GM19023 (cell line): ENCODE results near the gene AGAP9.
"Not testable (repeated sequence)": the region's sequence is repeated elsewhere in the genome, so short reads cannot be mapped to it uniquely, and the experiment has no call there.

Source experiments
- ATAC-seq: cut with Tn5 transposase; IDR thresholded peaks from one replicate; pipeline ENCODE4 v1.9.1; 2021; ENCODE audit warnings: mild to moderate bottlenecking, moderate library complexity; ENCODE audit not compliant: unreplicated experiment

The AGAP9 gene

DNA sequence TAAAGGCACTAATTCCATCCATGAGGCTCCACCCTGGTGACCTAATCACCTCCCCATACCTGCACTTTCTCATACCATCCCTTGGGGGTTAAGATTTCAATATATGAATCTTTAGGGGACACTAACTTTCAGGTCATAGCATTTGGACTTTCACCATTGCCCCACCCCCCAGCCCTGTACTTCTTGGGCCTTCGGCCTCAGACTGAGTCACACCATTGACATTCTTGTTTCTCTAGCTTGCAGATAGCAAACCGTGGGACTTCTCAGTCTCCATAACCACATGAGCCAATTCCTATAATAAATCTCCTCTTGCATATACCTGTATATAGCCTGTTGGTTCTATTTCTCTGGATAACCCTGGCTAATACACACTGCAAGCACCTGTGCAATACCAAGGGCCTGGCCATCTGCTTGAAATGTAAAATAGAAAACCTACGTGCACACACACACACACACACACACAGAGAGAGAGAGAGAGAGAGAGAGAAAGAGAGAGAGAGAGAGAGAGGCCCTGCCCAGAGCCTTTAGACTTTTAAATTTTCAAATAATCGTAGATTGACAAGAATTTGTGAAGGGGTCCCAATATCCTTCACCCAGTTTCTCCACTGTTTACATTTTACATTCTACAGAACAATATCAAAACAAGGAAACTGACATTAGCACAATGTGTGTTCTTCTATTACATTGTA lies 64.8 kb downstream of the AGAP9 start:
- ATAC-seq: no peak

DNA sequence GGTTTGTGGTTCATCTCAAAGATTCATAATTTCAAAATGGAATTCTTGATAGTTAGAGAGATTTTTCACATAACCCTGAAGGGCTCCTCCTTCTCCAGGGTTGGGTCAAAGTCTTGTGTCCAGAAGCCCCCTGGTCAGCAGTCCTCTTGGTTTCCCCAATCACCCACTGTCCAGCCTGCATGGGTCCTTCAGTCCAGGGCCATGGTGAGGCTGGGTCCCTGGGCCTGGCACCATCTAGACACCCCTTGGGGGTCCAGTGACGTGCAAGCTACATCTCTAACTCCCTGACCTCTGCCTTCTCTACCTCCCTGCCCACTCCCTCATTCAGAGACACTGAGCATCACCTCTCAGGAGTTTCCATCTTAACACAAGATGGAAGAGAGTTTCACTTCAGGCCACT lies 65.6 kb downstream of the AGAP9 start:
- ATAC-seq: no peak

GRCh38 chr10:47457528-47457820 lies 66.0 kb downstream of the AGAP9 start:
- ATAC-seq: no peak

GRCh38 chr10:47456794-47457527 lies 66.5 kb downstream of the AGAP9 start:
- ATAC-seq: no peak

GRCh38 chr10:47456079-47456785 lies 67.2 kb downstream of the AGAP9 start:
- ATAC-seq: no peak

- ATAC-seq: not testable (repeated sequence)
These were observed 67.9 kb downstream of the AGAP9 start for GRCh38 chr10:47455350-47456078.

GRCh38 chr10:47454780-47455058 lies 68.7 kb downstream of the AGAP9 start:
- ATAC-seq: no peak

DNA sequence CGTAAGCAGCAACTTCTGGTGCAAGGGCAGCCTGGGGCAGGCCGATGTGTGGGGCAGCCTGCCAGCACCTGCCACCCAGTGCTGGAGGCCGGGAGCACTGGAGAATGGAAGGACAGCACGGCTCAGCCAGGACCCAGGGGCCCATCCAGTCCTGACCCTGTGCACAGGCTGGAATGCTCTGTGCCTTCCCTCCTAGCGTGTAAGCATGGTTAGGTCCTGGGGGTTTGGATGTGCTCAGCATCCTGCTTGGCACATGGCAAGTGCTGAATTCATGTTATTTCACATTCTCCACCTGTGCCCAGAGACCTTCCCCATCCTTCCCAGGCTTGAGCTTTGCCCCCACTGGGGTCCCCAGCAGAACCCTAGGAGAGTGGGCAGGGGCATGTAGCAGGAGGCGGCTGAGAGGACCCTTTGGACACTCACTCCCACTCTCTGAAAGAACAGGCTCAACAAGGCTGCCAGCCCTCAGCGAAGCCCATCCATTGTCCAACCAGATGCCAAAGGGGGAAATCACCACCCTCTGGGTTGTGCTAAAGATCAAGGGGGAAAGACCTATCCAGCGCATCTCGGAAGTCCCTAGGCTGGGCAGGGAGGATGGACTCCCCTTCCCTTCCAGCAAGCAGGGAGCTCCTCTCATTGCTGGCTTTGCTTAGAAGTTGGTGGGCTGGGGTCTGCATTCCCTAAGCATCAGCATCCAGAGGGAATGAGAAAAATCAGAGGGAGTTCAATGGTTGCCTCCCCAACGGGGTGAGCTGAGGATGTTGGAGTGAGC lies 69.2 kb downstream of the AGAP9 start:
- no peak for ATAC-seq

- no peak for ATAC-seq
These were observed 70.1 kb downstream of the AGAP9 start for GRCh38 chr10:47453141-47454007.

DNA sequence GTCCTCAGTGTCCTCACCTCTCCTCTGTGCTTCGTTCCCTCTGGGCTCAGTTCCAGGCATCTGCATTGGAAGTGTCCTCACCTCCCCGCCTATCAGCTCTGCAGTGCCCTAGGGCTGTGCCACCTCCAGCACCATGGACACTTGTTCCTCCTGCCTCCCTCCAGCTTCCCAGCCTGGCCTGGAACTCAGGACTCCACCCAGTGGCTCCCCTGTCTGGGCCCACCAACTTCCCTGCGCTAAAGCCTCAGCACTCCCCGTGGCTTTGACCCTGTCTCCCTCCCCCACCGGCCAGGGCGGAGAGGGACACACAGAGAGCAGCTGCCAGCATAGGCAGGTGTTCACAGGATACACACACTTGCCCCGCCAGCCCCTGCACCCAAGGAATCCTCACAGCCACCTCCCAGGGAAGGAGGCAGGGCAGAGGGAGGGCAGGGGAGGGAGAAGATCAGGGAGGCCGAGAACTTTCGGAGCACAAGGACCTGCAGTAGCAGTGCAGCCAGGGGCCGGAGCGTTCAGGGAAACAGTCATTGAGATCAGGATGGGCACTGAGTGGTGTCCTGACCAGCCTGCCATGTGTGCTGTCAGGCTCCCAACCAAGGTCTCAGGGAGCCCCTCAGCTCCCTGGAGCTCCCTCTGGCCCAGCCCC lies 70.8 kb downstream of the AGAP9 start:
- ATAC-seq: no peak

- no peak for ATAC-seq
These were observed 71.4 kb downstream of the AGAP9 start for GRCh38 chr10:47451998-47452494.
